HepG2 (cell line): ENCODE measurements around the gene MDH1B. TPM values are rescaled to one million over a fixed set of nuclear protein-coding genes. Genes with fewer than 3 reads are reported as not detected.

Experiments used
- ARNTL ChIP-seq: sonication (generic); formaldehyde crosslinking; IDR thresholded peaks from 2 replicates; pipeline ENCODE4 v1.4.0; 2020; ENCODE audit warnings: mild to moderate bottlenecking, missing genetic modification reagents
- ASH2L ChIP-seq: fragments of 300-600, 200-600 bp; sonication (generic); IDR thresholded peaks from 2 replicates; pipeline ENCODE4 v1.7.0; 2017; ENCODE audit warnings: low read depth, mild to moderate bottlenecking, moderate library complexity, mixed read lengths, low read length; ENCODE audit not compliant: insufficient read length
- HIVEP1 ChIP-seq: sonication (generic); formaldehyde crosslinking; IDR thresholded peaks from 2 replicates; pipeline ENCODE4 v1.4.0; 2020; ENCODE audit warnings: mild to moderate bottlenecking, missing genetic modification reagents
- JDP2 ChIP-seq: sonication (generic); formaldehyde crosslinking; IDR thresholded peaks from 2 replicates; pipeline ENCODE4 v1.8.1; 2022; ENCODE audit warnings: missing genetic modification reagents, borderline replicate concordance
- MZF1 ChIP-seq: sonication (generic); formaldehyde crosslinking; IDR thresholded peaks from 2 replicates; pipeline ENCODE4 v1.8.1; 2023; ENCODE audit warnings: mild to moderate bottlenecking, missing genetic modification reagents, borderline replicate concordance
- REL ChIP-seq: sonication (generic); formaldehyde crosslinking; conservative IDR thresholded peaks from 2 replicates; pipeline ENCODE4 v1.8.0; 2022; ENCODE audit warnings: mild to moderate bottlenecking, missing genetic modification reagents, moderate library complexity
- SAFB2 ChIP-seq: sonication (generic); formaldehyde crosslinking; IDR thresholded peaks from 2 replicates; pipeline ENCODE4 v1.5.1; 2020; ENCODE audit warnings: missing genetic modification reagents, low read depth, mild to moderate bottlenecking, borderline replicate concordance
- ZNF180 ChIP-seq: sonication (generic); formaldehyde crosslinking; IDR thresholded peaks from 2 replicates; pipeline ENCODE4 v1.4.0; 2020; ENCODE audit warnings: low read depth, missing genetic modification reagents, borderline replicate concordance
- ZNF205 ChIP-seq: IDR thresholded peaks from 2 replicates; pipeline ENCODE4 v1.6.1; 2018; ENCODE audit warnings: missing biosample characterization, missing genetic modification reagents
- ZNF543 ChIP-seq: sonication (generic); formaldehyde crosslinking; IDR thresholded peaks from 2 replicates; pipeline ENCODE4 v1.4.0; 2020; ENCODE audit warnings: mild to moderate bottlenecking, missing genetic modification reagents
- ZNF629 ChIP-seq: sonication (generic); formaldehyde crosslinking; conservative IDR thresholded peaks from 2 replicates; pipeline ENCODE4 v1.5.0; 2020; ENCODE audit warnings: missing genetic modification reagents
- ZNF749 ChIP-seq: sonication (generic); formaldehyde crosslinking; IDR thresholded peaks from 2 replicates; pipeline ENCODE4 v1.8.0; 2022; ENCODE audit warnings: mild to moderate bottlenecking, missing genetic modification reagents, moderate library complexity, borderline replicate concordance
- polyA plus RNA-seq, 8 experiments: library from polyadenylated mRNA; depleted of rRNA in 3 of 8; stranded (reverse) in 7 of 8; unstranded in 1 of 8; fragments of >200 nt; fragmentation: Illumina TruSeq in 4 of 8; extraction: Trizol in 4 of 8; gene quantifications; 2 replicates each; pipeline versions ENCODE4 v1.2.1 to v1.2.3, GENCODE V29; 2011 to 2016; ENCODE audit warnings: low read depth in 4 of 8, missing spikeins in 1 of 8, mixed read lengths in 1 of 8; ENCODE audit not compliant: insufficient read depth in 1 of 8
- total RNA-seq, 5 experiments: library from RNA; depleted of rRNA; stranded (reverse); fragments of >200 nt; fragmentation: Illumina TruSeq; extraction: Trizol; gene quantifications; 2 replicates each; pipeline ENCODE4 v1.2.3, GENCODE V29; 2016; ENCODE audit warnings: low read depth in 1 of 5
- TF ChIP-seq, protein P1 (sequence below), 2 experiments: fragments of 450-650 bp in 1 of 2; sonication (generic) in 1 of 2; formaldehyde crosslinking; IDR thresholded peaks; 2 replicates each; pipeline versions ENCODE4 v1.5.0 to v1.8.0; 2020 to 2022; ENCODE audit warnings: mild to moderate bottlenecking in 1 of 2, missing genetic modification reagents in 1 of 2
- TF ChIP-seq, protein P2 (sequence below): sonication (generic); formaldehyde crosslinking; IDR thresholded peaks from 2 replicates; pipeline ENCODE4 v1.9.0; 2021; ENCODE audit warnings: missing genetic modification reagents, borderline replicate concordance
- TF ChIP-seq, protein P3 (sequence below): sonication (generic); formaldehyde crosslinking; IDR thresholded peaks from 2 replicates; pipeline ENCODE4 v1.4.0; 2020; ENCODE audit warnings: missing genetic modification reagents, borderline replicate concordance
- TF ChIP-seq, protein P4 (sequence below): sonication (generic); formaldehyde crosslinking; IDR thresholded peaks from 2 replicates; pipeline ENCODE4 v1.5.0; 2020; ENCODE audit warnings: mild to moderate bottlenecking, missing genetic modification reagents

The MDH1B gene
- total and polyA plus RNA-seq, 2 of the 13 experiments (the other 11 are each of a cell fraction or from before 2014, with no cell fraction given), result 0.17 to 0.86 TPM

DNA sequence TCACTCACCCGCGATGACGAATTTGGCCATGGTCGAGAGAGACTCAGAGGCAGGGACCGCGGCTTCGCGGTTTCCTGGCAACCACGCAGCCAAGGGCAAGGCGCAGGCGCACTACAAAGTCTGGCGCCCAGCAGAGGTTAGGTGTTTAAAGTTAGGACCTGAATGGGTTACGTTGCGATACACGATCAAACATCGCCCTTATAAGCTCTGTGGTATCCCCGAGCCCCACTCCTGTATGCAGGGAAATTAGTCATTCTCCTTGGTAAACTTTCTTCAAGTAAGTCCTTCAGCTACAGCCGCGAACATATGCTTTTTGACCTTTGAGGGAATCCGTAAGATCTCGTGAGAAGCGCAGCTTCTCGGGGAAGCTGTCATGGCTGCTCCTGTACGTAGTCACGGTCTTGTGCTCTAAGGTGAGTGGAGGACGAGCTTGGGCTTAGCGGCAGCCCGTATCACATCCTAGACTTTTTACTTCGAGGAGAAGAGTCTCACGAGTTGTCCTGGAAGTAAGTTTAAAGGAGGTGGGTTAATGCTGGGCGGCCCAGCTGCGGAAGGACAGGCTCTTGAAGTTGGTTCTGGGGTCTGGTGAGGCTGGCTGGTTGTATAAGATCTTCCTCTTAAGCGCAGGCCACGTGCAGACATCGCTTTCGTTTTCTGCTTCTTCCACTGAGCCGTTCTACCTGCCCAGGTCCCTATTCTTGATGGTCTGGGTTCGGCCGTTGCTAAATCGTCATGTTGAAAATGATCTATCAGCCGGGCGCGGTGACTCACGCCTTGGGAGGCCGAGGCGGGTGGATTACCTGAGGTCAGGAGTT is at the start of gene MDH1B, which contains the start of gene FASTKD2 (continued):
- 0 out of 2 replicates have a peak, but pooled peaks have one; percentile 35 for TF ChIP-seq ZNF629 (CRISPR knock-in tag)
- TF ChIP-seq SAFB2 (CRISPR knock-in tag), result peak; percentile 78; the same call in 1 of the 2 replicates
- TF ChIP-seq, protein P1, sequence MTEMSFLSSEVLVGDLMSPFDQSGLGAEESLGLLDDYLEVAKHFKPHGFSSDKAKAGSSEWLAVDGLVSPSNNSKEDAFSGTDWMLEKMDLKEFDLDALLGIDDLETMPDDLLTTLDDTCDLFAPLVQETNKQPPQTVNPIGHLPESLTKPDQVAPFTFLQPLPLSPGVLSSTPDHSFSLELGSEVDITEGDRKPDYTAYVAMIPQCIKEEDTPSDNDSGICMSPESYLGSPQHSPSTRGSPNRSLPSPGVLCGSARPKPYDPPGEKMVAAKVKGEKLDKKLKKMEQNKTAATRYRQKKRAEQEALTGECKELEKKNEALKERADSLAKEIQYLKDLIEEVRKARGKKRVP (CRISPR knock-in tag; IDR thresholded peaks at IDR 0.05), result peak in 1 of 2 experiments; percentile 64; a peak in 1 of 4 replicates
- TF ChIP-seq ZNF543 (CRISPR knock-in tag), result peak; percentile 83
- TF ChIP-seq MZF1, result no peak
- no peak for TF ChIP-seq REL
- TF ChIP-seq ZNF180, result no peak
- TF ChIP-seq, protein P2, sequence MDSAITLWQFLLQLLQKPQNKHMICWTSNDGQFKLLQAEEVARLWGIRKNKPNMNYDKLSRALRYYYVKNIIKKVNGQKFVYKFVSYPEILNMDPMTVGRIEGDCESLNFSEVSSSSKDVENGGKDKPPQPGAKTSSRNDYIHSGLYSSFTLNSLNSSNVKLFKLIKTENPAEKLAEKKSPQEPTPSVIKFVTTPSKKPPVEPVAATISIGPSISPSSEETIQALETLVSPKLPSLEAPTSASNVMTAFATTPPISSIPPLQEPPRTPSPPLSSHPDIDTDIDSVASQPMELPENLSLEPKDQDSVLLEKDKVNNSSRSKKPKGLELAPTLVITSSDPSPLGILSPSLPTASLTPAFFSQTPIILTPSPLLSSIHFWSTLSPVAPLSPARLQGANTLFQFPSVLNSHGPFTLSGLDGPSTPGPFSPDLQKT (CRISPR knock-in tag), result no peak
- no peak for TF ChIP-seq JDP2
- peak; percentile 73; the same call in 1 of the 2 replicates for TF ChIP-seq ARNTL (CRISPR knock-in tag)
- peak; percentile 98 for TF ChIP-seq ASH2L
- TF ChIP-seq, protein P3, sequence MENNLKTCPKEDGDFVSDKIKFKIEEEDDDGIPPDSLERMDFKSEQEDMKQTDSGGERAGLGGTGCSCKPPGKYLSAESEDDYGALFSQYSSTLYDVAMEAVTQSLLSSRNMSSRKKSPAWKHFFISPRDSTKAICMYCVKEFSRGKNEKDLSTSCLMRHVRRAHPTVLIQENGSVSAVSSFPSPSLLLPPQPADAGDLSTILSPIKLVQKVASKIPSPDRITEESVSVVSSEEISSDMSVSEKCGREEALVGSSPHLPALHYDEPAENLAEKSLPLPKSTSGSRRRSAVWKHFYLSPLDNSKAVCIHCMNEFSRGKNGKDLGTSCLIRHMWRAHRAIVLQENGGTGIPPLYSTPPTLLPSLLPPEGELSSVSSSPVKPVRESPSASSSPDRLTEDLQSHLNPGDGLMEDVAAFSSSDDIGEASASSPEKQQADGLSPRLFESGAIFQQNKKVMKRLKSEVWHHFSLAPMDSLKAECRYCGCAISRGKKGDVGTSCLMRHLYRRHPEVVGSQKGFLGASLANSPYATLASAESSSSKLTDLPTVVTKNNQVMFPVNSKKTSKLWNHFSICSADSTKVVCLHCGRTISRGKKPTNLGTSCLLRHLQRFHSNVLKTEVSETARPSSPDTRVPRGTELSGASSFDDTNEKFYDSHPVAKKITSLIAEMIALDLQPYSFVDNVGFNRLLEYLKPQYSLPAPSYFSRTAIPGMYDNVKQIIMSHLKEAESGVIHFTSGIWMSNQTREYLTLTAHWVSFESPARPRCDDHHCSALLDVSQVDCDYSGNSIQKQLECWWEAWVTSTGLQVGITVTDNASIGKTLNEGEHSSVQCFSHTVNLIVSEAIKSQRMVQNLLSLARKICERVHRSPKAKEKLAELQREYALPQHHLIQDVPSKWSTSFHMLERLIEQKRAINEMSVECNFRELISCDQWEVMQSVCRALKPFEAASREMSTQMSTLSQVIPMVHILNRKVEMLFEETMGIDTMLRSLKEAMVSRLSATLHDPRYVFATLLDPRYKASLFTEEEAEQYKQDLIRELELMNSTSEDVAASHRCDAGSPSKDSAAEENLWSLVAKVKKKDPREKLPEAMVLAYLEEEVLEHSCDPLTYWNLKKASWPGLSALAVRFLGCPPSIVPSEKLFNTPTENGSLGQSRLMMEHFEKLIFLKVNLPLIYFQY (CRISPR knock-in tag), result peak; percentile 56
- TF ChIP-seq HIVEP1, result peak; percentile 58; the same call in 1 of the 2 replicates
- TF ChIP-seq ZNF205 (CRISPR knock-in tag), result no peak; the same call in 1 of the 2 replicates
- TF ChIP-seq ZNF749 (CRISPR knock-in tag), result no peak; the same call in 1 of the 2 replicates
- TF ChIP-seq, protein P4, sequence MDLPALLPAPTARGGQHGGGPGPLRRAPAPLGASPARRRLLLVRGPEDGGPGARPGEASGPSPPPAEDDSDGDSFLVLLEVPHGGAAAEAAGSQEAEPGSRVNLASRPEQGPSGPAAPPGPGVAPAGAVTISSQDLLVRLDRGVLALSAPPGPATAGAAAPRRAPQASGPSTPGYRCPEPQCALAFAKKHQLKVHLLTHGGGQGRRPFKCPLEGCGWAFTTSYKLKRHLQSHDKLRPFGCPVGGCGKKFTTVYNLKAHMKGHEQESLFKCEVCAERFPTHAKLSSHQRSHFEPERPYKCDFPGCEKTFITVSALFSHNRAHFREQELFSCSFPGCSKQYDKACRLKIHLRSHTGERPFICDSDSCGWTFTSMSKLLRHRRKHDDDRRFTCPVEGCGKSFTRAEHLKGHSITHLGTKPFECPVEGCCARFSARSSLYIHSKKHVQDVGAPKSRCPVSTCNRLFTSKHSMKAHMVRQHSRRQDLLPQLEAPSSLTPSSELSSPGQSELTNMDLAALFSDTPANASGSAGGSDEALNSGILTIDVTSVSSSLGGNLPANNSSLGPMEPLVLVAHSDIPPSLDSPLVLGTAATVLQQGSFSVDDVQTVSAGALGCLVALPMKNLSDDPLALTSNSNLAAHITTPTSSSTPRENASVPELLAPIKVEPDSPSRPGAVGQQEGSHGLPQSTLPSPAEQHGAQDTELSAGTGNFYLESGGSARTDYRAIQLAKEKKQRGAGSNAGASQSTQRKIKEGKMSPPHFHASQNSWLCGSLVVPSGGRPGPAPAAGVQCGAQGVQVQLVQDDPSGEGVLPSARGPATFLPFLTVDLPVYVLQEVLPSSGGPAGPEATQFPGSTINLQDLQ (CRISPR knock-in tag), result peak; percentile 51; the same call in 1 of the 2 replicates
